HUES48 (cell line): ENCODE results near the gene ASTN2.
A peak's percentile ranks its signal among the peaks of the same experiment; 100 is the strongest.

Source experiments
- H3K27ac ChIP-seq: one replicate; pipeline ENCODE4 v1.7.0; 2013; ENCODE audit warnings: low read depth, low read length, inconsistent platforms
- H3K27me3 ChIP-seq: 2 replicates; pipeline ENCODE4 v1.6.1; 2013; ENCODE audit warnings: mild to moderate bottlenecking, low read length; ENCODE audit not compliant: control insufficient read depth, insufficient read depth
- H3K36me3 ChIP-seq: 2 replicates; pipeline ENCODE4 v1.6.1; 2013; ENCODE audit warnings: low read length; ENCODE audit not compliant: control insufficient read depth, insufficient read depth
- H3K4me1 ChIP-seq: 2 replicates; pipeline ENCODE4 v1.6.1; 2013; ENCODE audit warnings: mild to moderate bottlenecking, low read length; ENCODE audit not compliant: control insufficient read depth, insufficient read depth
- H3K4me3 ChIP-seq: 2 replicates; pipeline ENCODE4 v1.5.1; 2013; ENCODE audit warnings: mild to moderate bottlenecking, low read depth, low read length
- H3K9ac ChIP-seq: 2 replicates; pipeline ENCODE4 v1.6.1; 2013; ENCODE audit warnings: mild to moderate bottlenecking, low read depth, low read length, moderate library complexity
- H3K9me3 ChIP-seq: 2 replicates; pipeline ENCODE4 v1.6.1; 2013; ENCODE audit warnings: low read length; ENCODE audit not compliant: control insufficient read depth, insufficient read depth

The ASTN2 gene

GRCh38 chr9:116381350-116381749 is 1033.5 kb downstream of the ASTN2 start:
- no peak overlapping the region for H3K4me3 ChIP-seq
- no peaks in the 10 kb centered on the region for H3K27me3 ChIP-seq
- H3K4me1 ChIP-seq, result no peaks in the 10 kb centered on the region
- no peak overlapping the region for H3K27ac ChIP-seq
- H3K9me3 ChIP-seq, result no peaks in the 10 kb centered on the region
- no peaks in the 10 kb centered on the region for H3K36me3 ChIP-seq
- no peak overlapping the region for H3K9ac ChIP-seq

- H3K4me1 ChIP-seq, result no peaks in the 10 kb centered on the region
- no peaks in the 10 kb centered on the region for H3K36me3 ChIP-seq
- H3K27me3 ChIP-seq, result no peaks in the 10 kb centered on the region
- no peak overlapping the region for H3K9ac ChIP-seq
- H3K4me3 ChIP-seq, result no peak overlapping the region
- H3K9me3 ChIP-seq, result no peaks in the 10 kb centered on the region
- H3K27ac ChIP-seq, result no peak overlapping the region
Measured at GRCh38 chr9:116380496-116380995, 1034.3 kb downstream of the ASTN2 start.

- no peaks in the 10 kb centered on the region for H3K9me3 ChIP-seq
- H3K9ac ChIP-seq, result no peak overlapping the region
- H3K4me3 ChIP-seq, result no peak overlapping the region
- no peaks in the 10 kb centered on the region for H3K36me3 ChIP-seq
- no peaks in the 10 kb centered on the region for H3K27me3 ChIP-seq
- H3K27ac ChIP-seq, result no peak overlapping the region
- no peaks in the 10 kb centered on the region for H3K4me1 ChIP-seq
Measured at GRCh38 chr9:116379821-116380220, 1035.0 kb downstream of the ASTN2 start.

- H3K36me3 ChIP-seq, result no peaks in the 10 kb centered on the region
Measured at GRCh38 chr9:116378873-116379272, 1036.0 kb downstream of the ASTN2 start.

GRCh38 chr9:116377179-116377798 is 1037.6 kb downstream of the ASTN2 start:
- no peaks in the 10 kb centered on the region for H3K9me3 ChIP-seq
- H3K36me3 ChIP-seq, result no peaks in the 10 kb centered on the region

More at GRCh38 chr9:116378873-116379272, 1036.0 kb downstream of the ASTN2 start:
- H3K4me1 ChIP-seq, result no peaks in the 10 kb centered on the region
- H3K4me3 ChIP-seq, result no peak overlapping the region
- H3K27me3 ChIP-seq, result no peaks in the 10 kb centered on the region
- no peak overlapping the region for H3K9ac ChIP-seq
- H3K27ac ChIP-seq, result no peak overlapping the region
- no peaks in the 10 kb centered on the region for H3K9me3 ChIP-seq

More at GRCh38 chr9:116377179-116377798, 1037.6 kb downstream of the ASTN2 start:
- no peak overlapping the region for H3K9ac ChIP-seq
- H3K27ac ChIP-seq, result peak overlapping the region; percentile 34
- no peaks in the 10 kb centered on the region for H3K27me3 ChIP-seq
- no peaks in the 10 kb centered on the region for H3K4me1 ChIP-seq
- H3K4me3 ChIP-seq, result no peak overlapping the region
